Activated CD4-positive, alpha-beta T cell treated with anti-CD3 and anti-CD28 coated beads, Interleukin-2, Interleukin-4, amounts not matched to agents 100 ng/mL and 50 ng/mL, durations not matched to agents 16 hours and 8 hours (primary cell): ENCODE results near the gene DDX21.
"Not testable (repeated sequence)": the region's sequence is repeated elsewhere in the genome, so short reads cannot be mapped to it uniquely, and the experiment has no call there.

Experiments used
- DNase-seq: peaks from one replicate; pipeline ENCODE4 v3.0.0-alpha.2; 2020; ENCODE audit warnings: low spot score

Gene DDX21

DNA sequence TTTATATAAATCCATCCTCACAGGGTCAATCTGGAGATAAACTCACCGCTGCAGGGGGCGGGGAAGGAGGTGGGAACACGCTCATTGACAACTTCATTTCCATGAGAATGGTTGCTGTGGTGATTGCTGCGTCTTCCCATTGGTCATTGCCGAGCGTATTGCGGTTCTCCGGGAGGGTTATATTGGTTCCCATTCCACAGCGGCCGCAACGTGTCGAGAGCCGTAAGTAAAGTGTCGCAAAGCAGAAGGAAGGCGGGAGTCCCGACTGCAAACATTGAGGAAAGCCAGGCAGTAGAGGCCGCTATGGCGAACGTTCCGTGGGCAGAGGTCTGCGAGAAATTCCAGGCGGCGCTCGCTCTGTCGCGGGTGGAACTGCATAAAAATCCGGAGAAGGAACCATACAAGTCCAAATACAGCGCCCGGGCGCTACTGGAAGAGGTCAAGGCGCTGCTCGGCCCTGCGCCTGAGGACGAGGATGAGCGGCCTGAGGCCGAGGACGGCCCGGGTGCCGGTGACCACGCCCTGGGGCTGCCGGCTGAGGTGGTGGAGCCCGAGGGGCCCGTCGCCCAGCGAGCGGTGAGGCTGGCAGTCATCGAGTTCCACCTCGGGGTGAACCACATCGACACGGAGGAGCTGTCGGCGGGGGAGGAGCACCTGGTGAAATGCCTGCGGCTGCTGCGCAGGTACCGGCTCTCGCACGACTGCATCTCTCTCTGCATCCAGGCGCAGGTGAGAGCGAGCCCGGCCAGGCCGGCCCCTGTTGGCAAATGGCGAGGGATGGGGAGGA is 32.8 kb downstream of the DDX21 start, which contains the start of gene KIFBP:
Gene KIFBP (plus strand): TSS at position 274 of the 787 bp plus-strand sequence. CDS start 30 bp downstream, at position 304.
- peak; percentile 94 for DNase-seq

DNA sequence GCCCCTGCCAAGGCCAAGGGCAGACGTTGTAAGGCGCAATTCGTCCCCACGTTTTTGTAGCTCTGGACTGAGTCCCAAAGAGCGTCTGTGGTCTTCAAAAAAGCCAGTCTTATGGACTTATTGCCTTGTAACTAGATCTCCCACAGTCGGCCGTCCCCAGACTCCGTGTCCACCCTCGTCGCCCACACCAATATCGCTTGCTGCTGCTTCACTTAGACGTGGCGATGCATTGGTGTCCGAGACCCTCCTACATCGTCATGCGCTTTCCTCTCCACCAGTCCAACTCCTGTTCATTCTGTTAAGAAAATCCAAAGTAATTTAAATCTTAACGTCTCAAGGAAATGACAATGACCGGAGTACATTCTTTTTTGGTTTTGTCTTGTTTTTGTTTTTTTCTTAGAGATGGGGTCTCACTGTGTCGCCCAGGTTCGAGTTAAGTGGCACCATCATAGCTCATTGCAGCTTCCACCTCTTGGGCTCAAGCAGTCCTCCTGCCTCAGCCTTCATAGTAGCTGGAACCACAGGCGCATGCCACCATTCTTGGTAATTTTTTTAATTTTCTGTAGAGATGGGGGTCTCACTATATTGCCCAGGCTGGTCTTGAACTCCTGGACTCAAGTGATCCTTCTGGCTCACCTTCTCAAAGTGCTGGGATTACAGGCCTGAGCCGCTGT is 33.5 kb downstream of the DDX21 start:
- no peak for DNase-seq

DNA sequence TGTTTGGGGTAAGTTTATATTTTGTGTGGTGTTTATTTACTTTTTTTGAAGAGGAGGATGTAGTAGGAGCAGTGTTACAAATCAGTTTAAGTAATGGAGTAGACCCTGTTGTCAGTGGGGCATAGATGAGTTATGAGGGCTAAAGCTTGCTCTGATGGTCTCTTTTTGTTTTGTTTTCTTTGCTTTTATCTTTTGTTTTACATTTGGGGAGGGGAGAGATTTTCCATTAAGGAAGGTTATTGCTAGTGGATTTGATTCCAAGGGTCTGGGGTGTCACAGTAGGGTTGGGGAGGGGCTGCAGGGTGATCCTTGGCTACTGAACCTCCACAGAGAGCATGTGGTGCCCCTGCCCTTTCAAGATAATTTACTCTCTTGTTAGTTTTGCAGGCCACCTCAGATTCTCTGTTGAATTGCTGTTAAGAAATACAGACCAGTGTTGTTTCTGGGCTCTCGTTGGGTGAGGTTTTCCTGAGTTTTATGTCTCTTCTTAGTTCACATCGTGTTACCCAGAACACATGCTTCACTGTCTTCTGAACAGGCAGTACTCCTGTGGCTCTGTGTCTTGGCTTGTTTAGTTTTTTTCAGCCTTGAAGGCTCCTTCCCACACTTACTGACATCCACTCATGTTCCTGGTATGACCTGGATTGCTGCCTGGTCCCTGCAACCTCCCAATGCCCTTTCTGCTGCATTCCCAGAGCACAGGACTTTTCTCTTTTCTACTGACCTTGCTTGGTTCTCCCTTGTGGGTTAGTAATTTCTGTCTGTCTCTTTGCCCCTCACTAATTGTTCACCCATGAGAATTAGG is 36.9 kb downstream of the DDX21 start:
- DNase-seq: no peak

DNA sequence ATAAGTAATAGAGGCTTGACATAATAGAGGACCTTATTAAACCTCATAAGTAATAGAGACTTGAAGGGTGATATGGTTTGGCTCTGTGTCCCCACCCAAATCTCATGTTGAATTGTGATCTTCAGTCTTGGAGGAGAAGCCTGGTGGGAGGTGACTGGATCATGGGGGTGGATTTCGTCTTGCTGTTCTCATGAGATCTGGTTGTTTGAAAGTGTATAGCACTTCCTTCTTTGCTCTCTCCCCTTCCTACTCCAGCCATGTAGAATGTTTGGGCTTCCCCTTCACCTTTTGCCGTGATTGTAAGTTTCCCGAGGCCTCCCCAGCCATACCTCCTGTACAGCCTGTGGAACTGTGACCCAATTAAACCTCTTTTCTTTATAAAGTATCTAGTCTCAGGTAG is 41.2 kb downstream of the DDX21 start:
- no peak for DNase-seq

DNA sequence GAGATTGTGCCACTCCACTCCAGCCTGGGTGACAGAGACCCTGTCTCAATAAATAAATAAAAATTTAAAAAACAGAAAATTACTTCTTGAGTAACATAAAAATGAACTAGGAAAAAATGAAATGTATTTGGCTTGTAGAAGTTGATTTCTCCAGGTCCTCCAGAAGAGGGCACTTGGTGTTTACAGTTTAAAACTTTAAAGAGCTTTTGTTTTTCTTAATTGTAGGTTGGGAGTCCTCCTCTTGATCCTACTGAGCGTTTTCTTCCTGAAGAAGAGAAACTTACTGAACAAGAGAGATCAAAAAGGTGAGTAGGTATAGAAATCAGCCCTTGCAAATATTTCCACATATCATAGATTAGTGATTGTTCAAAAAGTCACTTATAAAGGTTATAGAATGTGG is 48.9 kb downstream of the DDX21 start:
- peak; percentile 55 for DNase-seq

DNA sequence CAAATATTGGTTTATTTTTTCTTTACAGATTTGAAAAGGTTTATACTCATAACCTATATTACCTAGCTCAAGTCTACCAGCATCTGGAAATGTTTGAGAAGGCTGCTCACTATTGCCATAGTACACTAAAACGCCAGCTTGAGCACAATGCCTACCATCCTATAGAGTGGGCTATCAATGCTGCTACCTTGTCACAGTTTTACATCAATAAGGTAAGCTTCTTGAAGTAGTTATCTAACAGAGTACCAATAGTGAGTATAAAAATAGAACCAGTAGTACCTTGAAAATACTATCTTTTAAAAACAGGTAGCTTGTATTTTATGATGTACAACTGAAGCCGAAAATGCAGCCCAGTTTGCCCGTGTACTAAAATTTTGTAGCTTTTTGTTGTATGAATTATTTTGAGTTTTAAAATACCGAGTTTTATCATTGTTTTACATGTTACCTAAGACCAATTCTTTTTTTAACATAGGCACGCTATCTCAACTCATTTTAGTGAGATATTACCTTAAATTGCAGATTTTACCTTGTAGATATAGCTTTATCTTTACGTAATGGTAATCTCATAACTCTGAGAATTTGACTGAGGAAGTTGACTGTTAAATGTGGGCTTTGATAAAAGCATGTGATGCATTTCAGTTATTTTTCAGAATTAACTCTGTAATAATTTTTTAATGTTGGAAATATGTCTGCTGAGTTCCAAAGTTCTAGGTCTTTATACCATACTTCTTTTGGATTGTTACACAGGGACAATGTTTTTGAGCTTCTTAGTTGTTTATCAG is 49.9 kb downstream of the DDX21 start:
- no peak for DNase-seq

DNA sequence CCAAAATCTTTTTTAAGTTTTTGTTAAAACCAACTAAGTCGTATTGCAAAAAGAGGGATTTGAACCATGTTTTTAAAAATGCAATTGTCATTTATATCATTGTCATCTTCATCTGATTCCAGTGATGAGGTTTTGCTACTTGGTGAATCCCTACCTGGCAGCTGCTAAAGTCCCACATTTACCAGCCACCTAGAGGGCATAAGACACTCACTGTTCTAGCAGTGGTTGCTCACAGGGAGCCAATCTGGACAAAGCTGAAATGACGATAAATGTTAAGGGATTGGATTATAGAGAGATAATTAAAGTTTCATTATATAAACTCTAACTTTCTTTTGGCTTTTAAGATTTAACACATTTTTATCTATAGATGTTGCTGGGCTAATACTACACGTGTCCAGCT is 51.3 kb downstream of the DDX21 start:
- no peak for DNase-seq

DNA sequence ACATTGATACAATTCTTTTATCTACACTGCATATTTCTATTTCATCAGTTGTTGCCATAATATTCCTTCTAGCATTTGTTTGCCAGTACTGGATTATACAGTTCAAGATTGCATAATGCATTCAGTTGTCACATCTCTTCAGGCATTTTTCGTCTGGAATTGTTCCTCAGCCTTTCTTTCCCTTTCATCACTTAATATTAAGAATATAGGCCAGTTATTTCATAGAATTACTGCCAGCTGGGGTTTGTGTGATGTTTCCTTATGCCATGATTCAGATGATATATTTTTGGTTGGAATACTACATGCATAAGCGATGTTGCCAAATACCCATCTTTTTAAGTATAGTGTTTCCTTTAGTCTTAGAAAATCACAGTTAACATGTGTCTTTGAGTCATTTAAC is 53.4 kb downstream of the DDX21 start:
- DNase-seq: no peak

DNA sequence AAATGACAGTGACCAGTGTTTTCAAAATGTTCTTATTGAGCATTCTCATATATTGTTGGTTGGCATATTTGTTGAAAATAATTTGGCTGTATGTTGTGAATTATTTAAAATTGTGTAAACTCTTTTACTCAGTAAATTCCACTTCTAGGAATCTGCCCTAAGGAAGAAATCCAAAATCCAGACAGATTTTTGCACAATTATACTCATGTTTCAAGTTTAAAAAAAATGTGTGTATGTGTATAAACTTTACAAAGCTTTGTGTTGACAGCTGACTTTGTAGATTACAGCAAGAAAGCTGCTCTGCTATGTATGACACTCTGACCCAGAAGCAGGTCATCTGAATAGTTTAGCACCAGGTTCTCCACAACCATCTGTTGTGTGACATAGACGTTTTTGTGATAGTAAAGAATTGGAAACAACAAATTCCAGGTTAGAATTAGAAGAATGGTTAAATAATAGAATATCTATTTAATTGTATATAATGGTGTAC is 54.2 kb downstream of the DDX21 start:
- no peak for DNase-seq

DNA sequence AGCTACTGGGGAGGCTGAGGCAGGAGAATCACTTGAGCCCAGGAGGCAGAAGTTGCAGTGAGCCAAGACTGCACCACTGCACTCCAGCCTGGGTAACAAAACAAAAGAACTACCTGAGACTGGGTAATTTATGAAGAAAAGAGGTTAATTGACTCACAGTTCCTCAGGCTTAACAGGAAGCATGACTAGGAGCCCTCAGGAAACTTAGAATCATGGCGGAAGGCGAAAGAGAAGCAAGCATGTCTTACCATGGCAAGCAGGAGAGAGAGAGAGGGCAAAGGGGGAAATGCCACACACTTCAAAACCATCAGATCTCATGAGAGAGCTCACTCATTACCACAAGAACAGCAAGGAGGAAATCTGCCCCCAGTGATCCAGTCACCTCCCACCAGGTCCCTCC is 56.8 kb downstream of the DDX21 start:
- DNase-seq: not testable (repeated sequence)

DNA sequence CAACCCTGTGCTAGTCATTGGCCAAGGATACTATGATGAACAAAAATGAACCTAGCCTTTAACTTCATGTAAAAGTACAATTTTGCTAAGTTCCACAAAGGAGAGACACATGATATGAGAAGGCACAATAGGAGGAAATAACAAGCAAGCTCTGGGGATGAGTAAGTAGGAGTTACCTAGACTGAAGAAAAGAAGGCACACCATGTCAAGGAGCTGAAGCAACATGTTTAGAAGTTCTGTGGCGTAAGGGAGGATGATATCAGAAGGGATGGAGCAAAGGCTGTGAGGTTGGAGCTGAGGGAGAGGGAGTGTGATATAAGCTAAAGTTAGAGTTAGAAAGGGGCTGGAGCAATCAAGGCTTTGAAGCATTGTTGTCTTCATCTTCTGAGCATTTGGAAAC is 58.2 kb downstream of the DDX21 start:
- no peak for DNase-seq

DNA sequence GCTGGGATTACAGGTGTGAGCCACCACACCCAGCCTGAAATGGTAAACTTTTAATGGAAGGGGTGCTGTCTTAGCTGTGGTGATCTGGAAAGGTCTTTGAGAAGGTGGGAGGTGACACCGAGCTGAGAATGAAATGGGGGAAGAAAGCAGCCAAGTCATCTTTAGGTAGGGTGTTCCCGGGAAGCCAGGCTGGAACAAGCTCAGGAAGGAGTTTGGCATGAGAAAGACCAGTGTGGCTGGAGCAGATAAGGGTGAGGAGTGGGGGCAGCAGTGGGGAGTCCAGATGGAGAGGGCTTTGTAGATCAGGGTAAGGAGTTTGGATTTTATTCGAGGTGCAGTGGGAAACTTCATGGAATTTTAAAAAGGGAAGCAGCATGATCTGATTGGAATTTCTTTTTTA is 62.6 kb downstream of the DDX21 start:
- no peak for DNase-seq

DNA sequence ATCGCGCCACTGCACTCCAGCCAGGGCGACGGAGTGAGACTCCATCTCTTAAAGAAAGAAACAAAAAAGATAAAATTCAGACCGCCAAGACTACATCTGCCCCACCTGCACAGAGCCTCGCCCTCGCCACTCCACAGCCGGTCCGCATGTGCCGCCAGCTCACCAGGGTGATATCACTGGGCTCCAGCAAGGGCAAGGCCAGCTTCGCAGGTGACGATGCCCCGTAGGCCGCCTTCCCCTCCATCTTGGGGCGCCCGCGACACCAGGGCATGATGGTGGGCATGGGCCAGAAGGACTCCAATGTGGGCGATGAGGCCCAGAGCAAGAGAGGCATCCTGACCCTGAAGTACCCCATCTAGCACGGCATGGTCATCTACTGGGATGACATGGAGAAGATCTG is 66.6 kb downstream of the DDX21 start:
- DNase-seq: no peak

DNA sequence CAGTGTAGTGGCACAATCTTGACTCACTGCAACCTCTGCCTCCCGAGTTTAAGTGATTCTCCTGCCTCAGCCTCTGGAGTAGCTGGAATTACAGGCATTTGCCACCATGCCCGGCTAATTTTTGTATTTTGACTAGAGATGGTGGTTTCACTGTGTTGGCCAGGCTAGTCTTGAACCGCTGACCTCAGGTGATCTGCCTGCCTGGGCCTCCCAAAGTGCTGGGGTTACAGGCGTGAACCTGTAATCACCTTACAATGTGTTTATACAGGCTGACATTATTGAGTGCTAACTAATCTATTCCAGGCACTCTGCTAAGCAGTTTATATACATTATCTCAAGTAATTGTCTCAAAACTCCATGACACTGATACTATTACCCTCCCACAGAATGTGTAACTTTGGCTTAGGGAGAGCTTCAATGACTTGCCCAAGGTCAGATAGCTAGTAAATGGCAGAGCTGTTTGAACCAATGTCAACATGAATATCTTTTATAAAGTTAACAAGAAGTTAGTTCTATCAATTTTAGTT is 69.5 kb downstream of the DDX21 start:
- DNase-seq: no peak

DNA sequence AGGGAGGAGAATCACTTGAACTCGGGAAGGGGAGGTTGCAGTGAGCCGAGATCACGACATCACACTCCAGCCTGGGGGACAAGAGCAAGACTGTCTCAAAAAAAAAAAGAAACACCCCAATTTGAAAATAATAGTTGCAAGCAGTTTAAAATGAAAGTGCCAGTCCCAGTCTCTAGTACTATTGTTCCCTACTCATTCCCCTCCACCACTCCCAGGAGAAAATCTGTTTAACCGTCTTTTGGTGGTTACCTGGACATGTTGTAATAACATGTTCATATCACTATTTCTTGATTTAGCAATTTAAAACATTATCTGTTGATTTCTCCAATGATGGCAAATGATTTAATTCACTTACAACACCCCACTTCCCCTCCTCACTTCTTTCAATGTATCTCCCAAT is 77.3 kb downstream of the DDX21 start:
- no peak for DNase-seq
